Natural killer cell treated with Interleukin-12 subunit alpha and Interleukin-12 subunit beta and Interleukin-15 and Interleukin-18, amount 100 ng/mL, for 72 hours (primary cell): ENCODE results near the gene SERBP1. TPM values are rescaled to one million over a fixed set of nuclear protein-coding genes. Genes with fewer than 3 reads are reported as not detected.
A peak's percentile ranks its signal among the peaks of the same experiment; 100 is the strongest.
"Not testable (repeated sequence)": the region's sequence is repeated elsewhere in the genome, so short reads cannot be mapped to it uniquely, and the experiment has no call there.

ENCODE experiments used
- ATAC-seq, 2 donors: fragments of 150-1000 bp; cut with Tn5 transposase in 1 of 2; sonication (Bioruptor Pico), chemical (Tn5 transposase) in 1 of 2; 2 replicates each; pipeline ENCODE4 v1.10.0; 2021
- DNase-seq: peaks from one replicate; pipeline ENCODE4 v3.0.0; 2022; ENCODE audit warnings: low spot score
- H3K27ac Mint-ChIP-seq, 2 donors: 1 replicate in 1 of 2; 2 replicates in 1 of 2; pipeline ENCODE4 v1.8.0; 2022; ENCODE audit warnings: mixed read lengths in 2 of 2, mild to moderate bottlenecking in 1 of 2, moderate library complexity in 1 of 2
- H3K27me3 Mint-ChIP-seq, 2 donors: 1 replicate in 1 of 2; 2 replicates in 1 of 2; pipeline ENCODE4 v1.8.0; 2022; ENCODE audit warnings: mixed read lengths in 2 of 2
- H3K36me3 Mint-ChIP-seq: one replicate; pipeline ENCODE4 v1.8.0; 2022; ENCODE audit warnings: mixed read lengths
- H3K4me1 Mint-ChIP-seq, 2 donors: 1 replicate in 1 of 2; 2 replicates in 1 of 2; pipeline ENCODE4 v1.8.0; 2022; ENCODE audit warnings: low read depth in 2 of 2, mixed read lengths in 2 of 2, mild to moderate bottlenecking in 1 of 2
- H3K4me3 Mint-ChIP-seq: one replicate; pipeline ENCODE4 v1.8.0; 2022; ENCODE audit warnings: mixed read lengths
- H3K9me3 Mint-ChIP-seq: 2 replicates; pipeline ENCODE4 v1.8.0; 2022; ENCODE audit warnings: mixed read lengths
- total RNA-seq, 2 donors: library from RNA; stranded (reverse); gene quantifications; one replicate each; pipeline ENCODE4 v1.2.3, GENCODE V29; 2022

SERBP1 gene
- total RNA-seq, 2 donors from 2014 or later: 319 to 328 TPM

DNA sequence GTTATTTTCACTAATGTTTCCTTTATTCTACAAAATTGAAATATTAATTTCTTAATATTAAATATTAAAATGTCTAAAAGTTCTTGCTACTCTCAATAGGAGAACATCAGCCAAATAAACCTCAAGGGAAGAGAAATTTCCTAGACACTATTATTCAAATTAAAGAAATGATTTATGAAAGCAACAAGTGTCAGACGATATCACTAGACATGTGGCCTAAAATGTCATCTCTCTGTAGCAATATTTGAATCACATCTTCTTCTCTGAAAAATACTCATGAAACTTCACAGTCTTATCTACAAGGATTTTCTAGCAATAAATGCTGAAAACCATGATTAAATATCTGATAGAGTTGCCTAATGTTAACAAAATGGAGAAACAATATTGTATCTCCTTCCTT is 2.5 kb upstream of the SERBP1 start:
- DNase-seq (no peak), ATAC-seq (no peak)
- no peaks in the 10 kb centered on the region for H3K27me3 Mint-ChIP-seq
- no peaks in the 10 kb centered on the region for H3K9me3 Mint-ChIP-seq
- H3K4me3 Mint-ChIP-seq: peak overlapping the region; percentile 13
- peak overlapping the region in 1 of 2 donors; percentile 12 for H3K27ac Mint-ChIP-seq
- H3K4me1 Mint-ChIP-seq: peaks cover 20 to 29% of the 10 kb centered on the region in 2 donors
- peaks cover 20% of the 10 kb centered on the region for H3K36me3 Mint-ChIP-seq

GRCh38 chr1:67431869-67432578 is 1.8 kb upstream of the SERBP1 start:
- Mint-ChIP-seq H3K36me3 (peaks cover 27% of the 10 kb centered on the region), H3K4me1 (peaks cover 27 to 36% of the 10 kb centered on the region in 2 donors), H3K4me3 (peak overlapping the region; percentile 93), H3K9me3 (no peaks in the 10 kb centered on the region), H3K27me3 (no peaks in the 10 kb centered on the region), H3K27ac (peak overlapping the region; percentile 18 to 99)
- ATAC-seq (no peak), DNase-seq (no peak)

GRCh38 chr1:67431156-67431765 is 1.1 kb upstream of the SERBP1 start:
- peak overlapping the region; percentile 93 for H3K4me3 Mint-ChIP-seq
- peaks cover 32% of the 10 kb centered on the region for H3K36me3 Mint-ChIP-seq
- ATAC-seq (no peak), DNase-seq (no peak)
- H3K9me3 Mint-ChIP-seq: no peaks in the 10 kb centered on the region
- H3K27me3 Mint-ChIP-seq: no peaks in the 10 kb centered on the region
- peaks cover 30 to 41% of the 10 kb centered on the region in 2 donors for H3K4me1 Mint-ChIP-seq
- H3K27ac Mint-ChIP-seq: peak overlapping the region; percentile 99 to 100

DNA sequence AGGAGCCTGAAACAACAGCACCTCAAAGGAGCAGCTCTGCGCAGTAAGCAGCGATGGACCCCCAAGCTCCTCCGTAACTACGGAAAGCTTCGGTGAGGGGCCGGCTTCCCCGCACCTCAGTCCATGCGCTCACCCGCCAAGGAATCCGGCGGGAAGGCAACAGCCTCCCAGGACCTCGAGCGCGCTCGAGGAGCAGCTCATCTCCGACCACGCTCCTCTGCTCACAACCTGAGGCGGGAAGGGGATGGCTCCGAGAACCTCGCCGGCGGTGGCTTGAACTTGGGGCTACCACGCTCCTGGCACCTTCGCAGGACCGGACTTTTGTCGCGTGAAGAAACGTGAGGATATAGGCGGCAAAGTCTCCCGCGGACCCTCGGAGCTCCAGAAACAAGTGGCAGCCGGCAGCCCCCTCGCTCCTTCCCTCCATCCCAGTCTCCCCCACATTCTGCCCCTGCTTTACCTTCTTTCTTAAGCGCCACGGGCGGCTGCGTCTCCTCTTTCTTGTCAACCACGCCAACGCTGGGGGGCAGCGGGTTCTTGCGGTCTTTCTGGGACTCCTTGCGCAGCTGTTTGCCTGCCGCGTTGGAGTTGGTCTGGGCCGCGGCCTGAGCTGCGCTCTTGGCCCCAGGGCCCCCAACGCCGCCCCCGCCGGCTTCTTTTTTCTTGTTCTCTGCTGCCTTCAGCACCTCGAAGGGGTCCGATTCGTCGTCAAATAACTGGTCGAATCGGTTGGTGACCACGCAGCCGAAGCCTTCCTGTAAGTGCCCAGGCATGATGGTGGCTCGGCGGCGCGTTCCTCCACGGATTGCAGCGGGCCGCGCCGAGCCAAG is 459 bp downstream of the SERBP1 start:
- Mint-ChIP-seq H3K36me3 (peaks cover 47% of the 10 kb centered on the region), H3K4me3 (peak overlapping the region; percentile 93), H3K27ac (peak overlapping the region; percentile 99 to 100), H3K27me3 (no peaks in the 10 kb centered on the region), H3K4me1 (peaks cover 41 to 56% of the 10 kb centered on the region in 2 donors), H3K9me3 (no peaks in the 10 kb centered on the region)
- DNase-seq: no peak
- peak; percentile 1 for ATAC-seq

GRCh38 chr1:67429011-67429527 is 1.1 kb downstream of the SERBP1 start:
- Mint-ChIP-seq H3K27me3 (no peaks in the 10 kb centered on the region), H3K36me3 (peaks cover 51% of the 10 kb centered on the region), H3K4me3 (peak overlapping the region; percentile 93), H3K4me1 (peaks cover 45 to 60% of the 10 kb centered on the region in 2 donors), H3K9me3 (no peaks in the 10 kb centered on the region), H3K27ac (peak overlapping the region; percentile 99 to 100)
- no peak for DNase-seq
- ATAC-seq: no peak

GRCh38 chr1:67427947-67428346 is 2.3 kb downstream of the SERBP1 start:
- Mint-ChIP-seq H3K27me3 (no peaks in the 10 kb centered on the region), H3K27ac (peak overlapping the region; percentile 99 to 100), H3K36me3 (peaks cover 60% of the 10 kb centered on the region), H3K4me3 (peak overlapping the region; percentile 93), H3K4me1 (peaks cover 47 to 67% of the 10 kb centered on the region in 2 donors), H3K9me3 (no peaks in the 10 kb centered on the region)
- ATAC-seq (no peak), DNase-seq (no peak)

- no peaks in the 10 kb centered on the region for H3K9me3 Mint-ChIP-seq
- no peak for ATAC-seq
- no peaks in the 10 kb centered on the region for H3K27me3 Mint-ChIP-seq
- DNase-seq: no peak
- peaks cover 50 to 67% of the 10 kb centered on the region in 2 donors for H3K4me1 Mint-ChIP-seq
- peak overlapping the region; percentile 93 for H3K4me3 Mint-ChIP-seq
- peak overlapping the region; percentile 99 to 100 for H3K27ac Mint-ChIP-seq
- peaks cover 60% of the 10 kb centered on the region for H3K36me3 Mint-ChIP-seq
Observed at GRCh38 chr1:67427465-67427864, 2.7 kb downstream of the SERBP1 start.

GRCh38 chr1:67420835-67421492 is 9.2 kb downstream of the SERBP1 start:
- peaks cover 63% of the 10 kb centered on the region for H3K36me3 Mint-ChIP-seq

GRCh38 chr1:67418839-67419586 is 11.2 kb downstream of the SERBP1 start:
- no peaks in the 10 kb centered on the region for H3K9me3 Mint-ChIP-seq
- no peak for DNase-seq
- ATAC-seq: no peak
- peak overlapping the region; percentile 54 for H3K4me3 Mint-ChIP-seq
- H3K27me3 Mint-ChIP-seq: no peaks in the 10 kb centered on the region
- peaks cover 62% of the 10 kb centered on the region for H3K36me3 Mint-ChIP-seq
- peak overlapping the region; percentile 38 to 54 for H3K27ac Mint-ChIP-seq
- peaks cover 46 to 58% of the 10 kb centered on the region in 2 donors for H3K4me1 Mint-ChIP-seq

More at GRCh38 chr1:67420835-67421492, 9.2 kb downstream of the SERBP1 start:
- H3K27ac Mint-ChIP-seq: peak overlapping the region; percentile 38 to 54
- H3K9me3 Mint-ChIP-seq: no peaks in the 10 kb centered on the region
- no peaks in the 10 kb centered on the region for H3K27me3 Mint-ChIP-seq
- peaks cover 45 to 63% of the 10 kb centered on the region in 2 donors for H3K4me1 Mint-ChIP-seq
- DNase-seq: no peak
- ATAC-seq: no peak
- no peak overlapping the region for H3K4me3 Mint-ChIP-seq

GRCh38 chr1:67417733-67418132 is 12.5 kb downstream of the SERBP1 start:
- Mint-ChIP-seq H3K36me3 (peaks cover 54% of the 10 kb centered on the region), H3K27ac (peak overlapping the region in 1 of 2 donors; percentile 38), H3K4me1 (peaks cover 44 to 53% of the 10 kb centered on the region in 2 donors)
- H3K27me3 Mint-ChIP-seq, DNase-seq, ATAC-seq, H3K4me3 Mint-ChIP-seq, H3K9me3 Mint-ChIP-seq: not testable (repeated sequence)

- no peaks in the 10 kb centered on the region for H3K9me3 Mint-ChIP-seq
- H3K27ac Mint-ChIP-seq: peak overlapping the region; percentile 7 to 72
- peaks cover 44% of the 10 kb centered on the region for H3K36me3 Mint-ChIP-seq
- H3K4me1 Mint-ChIP-seq: peaks cover 32 to 44% of the 10 kb centered on the region in 2 donors
- ATAC-seq: no peak
- no peak overlapping the region for H3K4me3 Mint-ChIP-seq
- DNase-seq: no peak
- no peaks in the 10 kb centered on the region for H3K27me3 Mint-ChIP-seq
Observed at GRCh38 chr1:67415041-67415440, 15.2 kb downstream of the SERBP1 start.

- Mint-ChIP-seq H3K27me3 (no peaks in the 10 kb centered on the region), H3K27ac (peak overlapping the region; percentile 34 to 72), H3K4me1 (peaks cover 29 to 42% of the 10 kb centered on the region in 2 donors), H3K4me3 (no peak overlapping the region), H3K9me3 (no peaks in the 10 kb centered on the region), H3K36me3 (peaks cover 43% of the 10 kb centered on the region)
- no peak for ATAC-seq
- no peak for DNase-seq
Observed at GRCh38 chr1:67414574-67414973, 15.6 kb downstream of the SERBP1 start.
